ENCODE results near the gene PRKACG.

Gene PRKACG

GRCh38 chr9:69047371-69047770 lies 33.5 kb upstream of the PRKACG start:
- TF ChIP-seq CTCF (IDR thresholded peaks at IDR 0.05) (no peak), ZFX (IDR thresholded peaks at IDR 0.05; ENCODE audit: borderline replicate concordance) (no peak)
- H3K27ac ChIP-seq: no peak overlapping the region

GRCh38 chr9:69046723-69047122 lies 32.8 kb upstream of the PRKACG start:
- TF ChIP-seq ZFX (IDR thresholded peaks at IDR 0.05; ENCODE audit: borderline replicate concordance): no peak
- no peak for TF ChIP-seq CTCF (IDR thresholded peaks at IDR 0.05)
- H3K27ac ChIP-seq: no peak overlapping the region

GRCh38 chr9:69045821-69046220 lies 31.9 kb upstream of the PRKACG start:
- TF ChIP-seq ZFX (IDR thresholded peaks at IDR 0.05; ENCODE audit: borderline replicate concordance) (no peak), CTCF (IDR thresholded peaks at IDR 0.05) (no peak)
- no peak overlapping the region for H3K27ac ChIP-seq

GRCh38 chr9:69044240-69045219 lies 30.6 kb upstream of the PRKACG start:
- TF ChIP-seq CTCF (IDR thresholded peaks at IDR 0.05) (no peak), ZFX (IDR thresholded peaks at IDR 0.05; ENCODE audit: borderline replicate concordance) (no peak)
- no peak overlapping the region for H3K27ac ChIP-seq

- no peak overlapping the region for H3K27ac ChIP-seq
- TF ChIP-seq CTCF (IDR thresholded peaks at IDR 0.05) (no peak), ZFX (IDR thresholded peaks at IDR 0.05; ENCODE audit: borderline replicate concordance) (no peak)
These were observed 26.7 kb upstream of the PRKACG start for GRCh38 chr9:69040646-69041045.

- no peak overlapping the region for H3K27ac ChIP-seq
These were observed 22.9 kb upstream of the PRKACG start for GRCh38 chr9:69036799-69037198.

More at GRCh38 chr9:69036799-69037198, 22.9 kb upstream of the PRKACG start:
- TF ChIP-seq CTCF (IDR thresholded peaks at IDR 0.05): no peak
- TF ChIP-seq ZFX (IDR thresholded peaks at IDR 0.05; ENCODE audit: borderline replicate concordance): no peak
